Suprapubic skin (tissue), 4 donors: ENCODE measurements around the gene SLC40A1. TPM values are rescaled to one million over a fixed set of nuclear protein-coding genes. Genes with fewer than 3 reads are reported as not detected.

Source experiments
- DNase-seq, 2 donors: peaks; one replicate each; pipeline ENCODE4 v3.0.0-alpha.2; 2019; ENCODE audit warnings: low spot score in 2 of 2
- H3K27ac ChIP-seq: fragments of 200-600 bp; sonication (generic); one replicate; pipeline ENCODE4 v1.5.1; 2019
- H3K27me3 ChIP-seq: fragments of 200-600 bp; sonication (generic); one replicate; pipeline ENCODE4 v1.5.1; 2019
- H3K36me3 ChIP-seq: fragments of 200-600 bp; sonication (generic); one replicate; pipeline ENCODE4 v1.5.1; 2019
- H3K4me1 ChIP-seq: fragments of 200-600 bp; sonication (generic); one replicate; pipeline ENCODE4 v1.5.1; 2019
- H3K4me3 ChIP-seq: fragments of 200-600 bp; sonication (generic); one replicate; pipeline ENCODE4 v1.5.1; 2019; ENCODE audit warnings: mild to moderate bottlenecking
- H3K9me3 ChIP-seq: fragments of 200-600 bp; sonication (generic); one replicate; pipeline ENCODE4 v1.5.1; 2019
- CTCF ChIP-seq, 2 donors: fragments of 200-600 bp in 1 of 2; fragments of 450-650 bp in 1 of 2; sonication (generic) in 1 of 2; IDR thresholded peaks; one replicate each; pipeline ENCODE4 v1.5.1; 2016 to 2019; ENCODE audit warnings: antibody characterized with exemption in 2 of 2, mild to moderate bottlenecking in 1 of 2, moderate library complexity in 1 of 2
- EP300 ChIP-seq: sonication (generic); formaldehyde crosslinking; IDR thresholded peaks from one replicate; pipeline ENCODE4 v1.6.1; 2017; ENCODE audit warnings: antibody characterized with exemption
- POLR2A ChIP-seq, 2 donors: fragments of 450-650 bp; IDR thresholded peaks; one replicate each; pipeline ENCODE4 v1.6.1; 2017; ENCODE audit warnings: antibody characterized with exemption in 2 of 2, mild to moderate bottlenecking in 2 of 2, moderate library complexity in 2 of 2
- POLR2AphosphoS5 ChIP-seq, 3 donors: sonication (generic); formaldehyde crosslinking; IDR thresholded peaks; one replicate each; pipeline ENCODE4 v1.6.1; 2017; ENCODE audit warnings: antibody characterized with exemption in 3 of 3
- WGBS: methylation state at CpG from one replicate; pipeline ENCODE4 v1.1.5; 2018; 5-methylcytosine and 5-hydroxymethylcytosine counted together
- total RNA-seq, 4 donors: library from RNA; depleted of rRNA; stranded (reverse); fragments of >200 nt; gene quantifications; one replicate each; pipeline ENCODE4 v1.1.0, GENCODE V29; 2016

Gene SLC40A1
- total RNA-seq, 4 donors from 2014 or later: 17.2 to 33.6 (median 19.6) TPM

GRCh38 chr2:189527812-189528592, 52.6 kb downstream of the SLC40A1 start:
- H3K27ac ChIP-seq: no peak overlapping the region
- peaks cover 9% of the 10 kb centered on the region for H3K4me1 ChIP-seq
- H3K27me3 ChIP-seq: no peaks in the 10 kb centered on the region
- TF ChIP-seq POLR2A (IDR thresholded peaks at IDR 0.05) (no peak), CTCF (IDR thresholded peaks at IDR 0.05) (no peak), POLR2AphosphoS5 (IDR thresholded peaks at IDR 0.05) (no peak), EP300 (no peak)
- DNase-seq: no peak
- 89% methylated on average over 1 of the region's 1 CpG for WGBS
- H3K36me3 ChIP-seq: no peaks in the 10 kb centered on the region
- no peak overlapping the region for H3K4me3 ChIP-seq
- H3K9me3 ChIP-seq: no peaks in the 10 kb centered on the region

- H3K27ac ChIP-seq: no peak overlapping the region
- no peaks in the 10 kb centered on the region for H3K36me3 ChIP-seq
- no peaks in the 10 kb centered on the region for H3K27me3 ChIP-seq
- no peaks in the 10 kb centered on the region for H3K9me3 ChIP-seq
- H3K4me3 ChIP-seq: no peak overlapping the region
- peaks cover 12% of the 10 kb centered on the region for H3K4me1 ChIP-seq
- WGBS: 63% methylated on average over 13 of the region's 13 CpGs
- DNase-seq: no peak
- TF ChIP-seq CTCF (IDR thresholded peaks at IDR 0.05) (no peak), POLR2A (IDR thresholded peaks at IDR 0.05) (no peak), POLR2AphosphoS5 (IDR thresholded peaks at IDR 0.05) (no peak), EP300 (no peak)
These were observed 53.4 kb downstream of the SLC40A1 start for GRCh38 chr2:189527041-189527750.

GRCh38 chr2:189526241-189526640, 54.3 kb downstream of the SLC40A1 start:
- WGBS: 95% methylated on average over 2 of the region's 2 CpGs
- H3K4me1 ChIP-seq: peaks cover 13% of the 10 kb centered on the region
- H3K9me3 ChIP-seq: no peaks in the 10 kb centered on the region
- H3K27ac ChIP-seq: no peak overlapping the region
- no peaks in the 10 kb centered on the region for H3K27me3 ChIP-seq
- no peak for TF ChIP-seq POLR2AphosphoS5 (IDR thresholded peaks at IDR 0.05)
- no peak for DNase-seq
- no peak overlapping the region for H3K4me3 ChIP-seq
- H3K36me3 ChIP-seq: no peaks in the 10 kb centered on the region

- 85% methylated on average over 4 of the region's 4 CpGs for WGBS
- Histone ChIP-seq H3K4me1 (peaks cover 16% of the 10 kb centered on the region), H3K27me3 (no peaks in the 10 kb centered on the region), H3K36me3 (no peaks in the 10 kb centered on the region), H3K4me3 (no peak overlapping the region), H3K27ac (no peak overlapping the region), H3K9me3 (no peaks in the 10 kb centered on the region)
- DNase-seq: no peak
- no peak for TF ChIP-seq CTCF (IDR thresholded peaks at IDR 0.05)
- no peak for TF ChIP-seq POLR2A (IDR thresholded peaks at IDR 0.05)
- TF ChIP-seq POLR2AphosphoS5 (IDR thresholded peaks at IDR 0.05): no peak
- TF ChIP-seq EP300: no peak
These were observed 55.8 kb downstream of the SLC40A1 start for GRCh38 chr2:189524746-189525145.

GRCh38 chr2:189522435-189523151, 58.0 kb downstream of the SLC40A1 start:
- peak overlapping the region; percentile 34 for H3K27ac ChIP-seq
- no peaks in the 10 kb centered on the region for H3K9me3 ChIP-seq
- no peak overlapping the region for H3K4me3 ChIP-seq
- H3K4me1 ChIP-seq: peaks cover 15% of the 10 kb centered on the region
- no peaks in the 10 kb centered on the region for H3K27me3 ChIP-seq
- TF ChIP-seq POLR2A (IDR thresholded peaks at IDR 0.05) (no peak), EP300 (no peak), POLR2AphosphoS5 (IDR thresholded peaks at IDR 0.05) (no peak), CTCF (IDR thresholded peaks at IDR 0.05) (no peak)
- DNase-seq: no peak
- 58% methylated on average over 5 of the region's 5 CpGs for WGBS
- H3K36me3 ChIP-seq: no peaks in the 10 kb centered on the region
